ENCODE data around the gene PTPRB.

- TF ChIP-seq, protein P1, sequence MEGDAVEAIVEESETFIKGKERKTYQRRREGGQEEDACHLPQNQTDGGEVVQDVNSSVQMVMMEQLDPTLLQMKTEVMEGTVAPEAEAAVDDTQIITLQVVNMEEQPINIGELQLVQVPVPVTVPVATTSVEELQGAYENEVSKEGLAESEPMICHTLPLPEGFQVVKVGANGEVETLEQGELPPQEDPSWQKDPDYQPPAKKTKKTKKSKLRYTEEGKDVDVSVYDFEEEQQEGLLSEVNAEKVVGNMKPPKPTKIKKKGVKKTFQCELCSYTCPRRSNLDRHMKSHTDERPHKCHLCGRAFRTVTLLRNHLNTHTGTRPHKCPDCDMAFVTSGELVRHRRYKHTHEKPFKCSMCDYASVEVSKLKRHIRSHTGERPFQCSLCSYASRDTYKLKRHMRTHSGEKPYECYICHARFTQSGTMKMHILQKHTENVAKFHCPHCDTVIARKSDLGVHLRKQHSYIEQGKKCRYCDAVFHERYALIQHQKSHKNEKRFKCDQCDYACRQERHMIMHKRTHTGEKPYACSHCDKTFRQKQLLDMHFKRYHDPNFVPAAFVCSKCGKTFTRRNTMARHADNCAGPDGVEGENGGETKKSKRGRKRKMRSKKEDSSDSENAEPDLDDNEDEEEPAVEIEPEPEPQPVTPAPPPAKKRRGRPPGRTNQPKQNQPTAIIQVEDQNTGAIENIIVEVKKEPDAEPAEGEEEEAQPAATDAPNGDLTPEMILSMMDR (IDR thresholded peaks at IDR 0.05): no peak
- no peak for TF ChIP-seq EP300 (IDR thresholded peaks at IDR 0.05)
These were observed 129.1 kb downstream of the PTPRB start for GRCh38 chr12:70508178-70508577.
